HepG2 (cell line): Measurements from ENCODE around the gene NIPAL4. TPM values are rescaled to one million over a fixed set of nuclear protein-coding genes. Genes with fewer than 3 reads are reported as not detected.

Experiments
- ATAC-seq: fragments of 200-7000 bp; cut with Tn5 transposase; 3 replicates; pipeline ENCODE4 v1.9.1; 2020; ENCODE audit warnings: mild to moderate bottlenecking, moderate library complexity
- BruUV-seq: library from RNA; stranded (reverse); fragments of 400-500 nt; replicated peaks from 2 replicates; lab custom pipeline; 2021; lab: Mats Ljungman, UMichigan
- CTCF ChIA-PET: fragments of 300-600 bp; formaldehyde crosslinking; extraction: SDS; loops from one replicate; lab custom pipeline; 2021; ENCODE audit warnings: low total read pairs, inconsistent platforms, low intra/inter-chr PET ratio; lab: Yijun Ruan, JAX
- POLR2A ChIA-PET: fragments of 350-600 bp; sonication (Branson Sonifier 250); formaldehyde crosslinking; loops from one replicate; lab custom pipeline; 2020; ENCODE audit warnings: antibody characterized with exemption, inconsistent platforms; lab: Yijun Ruan, JAX
- DNase-seq: peaks from one replicate; pipeline ENCODE4 v3.0.0-alpha.2; 2015; ENCODE audit warnings: low spot score
- FAIRE-seq: peaks from 3 replicates; lab custom pipeline; 2011; peaks lifted over from hg19 to GRCh38; lab: Jason Lieb, UNC
- H2AFZ ChIP-seq: one replicate; pipeline ENCODE4 v1.6.1; 2011; ENCODE audit warnings: low read length, inconsistent platforms
- H3K27ac ChIP-seq: fragments of 300-600 bp; 3 replicates; pipeline ENCODE4 v1.8.0; 2011; ENCODE audit warnings: mixed run types, mild to moderate bottlenecking, mixed read lengths, low read length, inconsistent platforms; ENCODE audit not compliant: insufficient read depth; ENCODE audit errors: extremely low read length
- H3K27me3 ChIP-seq, 2 experiments: fragments of 200-600 bp in 1 of 2; 2 replicates in 1 of 2; 3 replicates in 1 of 2; pipeline versions ENCODE4 v1.6.0 to v1.8.0; 2011; ENCODE audit warnings: low read length in 2 of 2, mild to moderate bottlenecking in 2 of 2, moderate library complexity in 2 of 2, inconsistent platforms in 1 of 2; ENCODE audit not compliant: insufficient read depth in 2 of 2, control insufficient read depth in 1 of 2
- H3K36me3 ChIP-seq, 2 experiments: fragments of 200-600 bp in 1 of 2; replicated peaks in 1 of 2; 2 replicates in 1 of 2; 3 replicates in 1 of 2; pipeline versions ENCODE4 v1.5.1 to v1.8.0; 2011; ENCODE audit warnings: low read length in 2 of 2, inconsistent platforms in 1 of 2; ENCODE audit not compliant: insufficient read depth in 2 of 2, control insufficient read depth in 1 of 2
- H3K4me1 ChIP-seq: 2 replicates; pipeline ENCODE4 v1.5.1; 2012; ENCODE audit warnings: low read length, inconsistent platforms; ENCODE audit not compliant: insufficient read depth
- H3K4me2 ChIP-seq: 2 replicates; pipeline ENCODE4 v1.6.0; 2011; ENCODE audit warnings: low read depth, low read length, inconsistent platforms
- H3K4me3 ChIP-seq, 3 experiments: fragments of 200-600 bp in 1 of 3; sonication (generic), shearing (Covaris generic) in 1 of 3; replicated peaks in 1 of 3; 2 replicates each; pipeline ENCODE4 v1.5.1; 2011 to 2016; ENCODE audit warnings: low read length in 3 of 3, inconsistent platforms in 2 of 3, low read depth in 2 of 3, mild to moderate bottlenecking in 2 of 3, control low read depth in 1 of 3, mixed read lengths in 1 of 3; ENCODE audit not compliant: insufficient read depth in 1 of 3
- H3K79me2 ChIP-seq: one replicate; pipeline ENCODE4 v1.6.1; 2011; ENCODE audit warnings: low read length, inconsistent platforms; ENCODE audit not compliant: insufficient read depth
- H3K9ac ChIP-seq: 2 replicates; pipeline ENCODE4 v1.6.0; 2011; ENCODE audit warnings: mild to moderate bottlenecking, low read depth, low read length, inconsistent platforms; ENCODE audit not compliant: insufficient read depth
- H3K9me3 ChIP-seq: 2 replicates; pipeline ENCODE4 v1.5.1; 2012; ENCODE audit warnings: mild to moderate bottlenecking, low read length
- H4K20me1 ChIP-seq: 2 replicates; pipeline ENCODE4 v1.6.0; 2011; ENCODE audit warnings: inconsistent platforms, mild to moderate bottlenecking, low read length, moderate library complexity; ENCODE audit not compliant: insufficient read depth
- ELF4 ChIP-seq: sonication (generic); formaldehyde crosslinking; IDR thresholded peaks from 2 replicates; pipeline ENCODE4 v1.5.0; 2020; ENCODE audit warnings: missing genetic modification reagents, mild to moderate bottlenecking, moderate library complexity, borderline replicate concordance
- FOXC1 ChIP-seq: sonication (generic); formaldehyde crosslinking; IDR thresholded peaks from 2 replicates; pipeline ENCODE4 v1.8.0; 2022; ENCODE audit warnings: mild to moderate bottlenecking, missing genetic modification reagents, borderline replicate concordance
- KAT2B ChIP-seq: fragments of 150-350 bp; IDR thresholded peaks from 2 replicates; pipeline ENCODE4 v1.6.1; 2014; ENCODE audit warnings: low read depth, low read length, borderline replicate concordance
- MYC ChIP-seq: sonication (generic); formaldehyde crosslinking; IDR thresholded peaks from 2 replicates; pipeline ENCODE4 v1.9.0; 2021; ENCODE audit warnings: missing genetic modification reagents, borderline replicate concordance
- NPAS2 ChIP-seq: sonication (generic); formaldehyde crosslinking; IDR thresholded peaks from 2 replicates; pipeline ENCODE4 v1.8.0; 2022; ENCODE audit warnings: mild to moderate bottlenecking, missing genetic modification reagents, borderline replicate concordance
- POLR2AphosphoS2 ChIP-seq: IDR thresholded peaks from 2 replicates; pipeline ENCODE4 v1.6.1; 2011; ENCODE audit warnings: low read depth, low read length, improper control_type of control experiment
- RNF2 ChIP-seq: fragments of 450-650 bp; conservative IDR thresholded peaks from 2 replicates; pipeline ENCODE4 v1.6.1; 2016; ENCODE audit warnings: low read depth
- TOPORS ChIP-seq: sonication (generic); formaldehyde crosslinking; IDR thresholded peaks from 2 replicates; pipeline ENCODE4 v1.8.0; 2023; ENCODE audit warnings: mild to moderate bottlenecking, missing genetic modification reagents
- TSC22D2 ChIP-seq: sonication (generic); formaldehyde crosslinking; IDR thresholded peaks from 2 replicates; pipeline ENCODE4 v1.5.1; 2020; ENCODE audit warnings: missing genetic modification reagents, mild to moderate bottlenecking, borderline replicate concordance
- ZBTB33 ChIP-seq: sonication (generic); formaldehyde crosslinking; IDR thresholded peaks from 2 replicates; pipeline ENCODE4 v1.4.0; 2020; ENCODE audit warnings: missing genetic modification reagents
- ZNF160 ChIP-seq: sonication (generic); formaldehyde crosslinking; IDR thresholded peaks from 2 replicates; pipeline ENCODE4 v1.8.0; 2022; ENCODE audit warnings: mild to moderate bottlenecking, inconsistent platforms, missing genetic modification reagents
- ZNF225 ChIP-seq: sonication (generic); formaldehyde crosslinking; IDR thresholded peaks from 2 replicates; pipeline ENCODE4 v1.4.0; 2020; ENCODE audit warnings: mild to moderate bottlenecking, missing genetic modification reagents
- ZNF263 ChIP-seq: sonication (generic); formaldehyde crosslinking; IDR thresholded peaks from 2 replicates; pipeline ENCODE4 v1.4.0; 2020; ENCODE audit warnings: missing genetic modification reagents
- ZNF317 ChIP-seq: sonication (generic); formaldehyde crosslinking; IDR thresholded peaks from 2 replicates; pipeline ENCODE4 v1.5.0; 2020; ENCODE audit warnings: mild to moderate bottlenecking, missing genetic modification reagents
- ZNF597 ChIP-seq: sonication (generic); formaldehyde crosslinking; IDR thresholded peaks from 2 replicates; pipeline ENCODE4 v1.5.0; 2020; ENCODE audit warnings: missing genetic modification reagents
- ZNF784 ChIP-seq: sonication (generic); formaldehyde crosslinking; IDR thresholded peaks from 2 replicates; pipeline ENCODE4 v1.5.1; 2020; ENCODE audit warnings: missing genetic modification reagents, mild to moderate bottlenecking, borderline replicate concordance
- ZNF792 ChIP-seq: IDR thresholded peaks from 2 replicates; pipeline ENCODE4 v1.6.1; 2016
- WGBS: methylation state at CpG from one replicate; pipeline ENCODE4 v1.1.6; 2017; ENCODE audit warnings: low lambda C conversion rate; 5-methylcytosine and 5-hydroxymethylcytosine counted together
- in situ Hi-C: cut with HindIII; loops from 2 replicates; pipeline ENCODE4 v1.10.0; 2017; ENCODE audit warnings: low pct_unique_long_range_greater_than_20kb; ENCODE audit not compliant: extremely low pct_ligation_motif_present
- intact Hi-C: fragments of 100-400 bp; cut with micrococcal nuclease; formaldehyde crosslinking; loops from one replicate; pipeline ENCODE4 v1.10.0; 2022; ENCODE audit not compliant: unreplicated experiment
- polyA plus RNA-seq, 8 experiments: library from polyadenylated mRNA; depleted of rRNA in 3 of 8; stranded (reverse) in 7 of 8; unstranded in 1 of 8; fragments of >200 nt; fragmentation: Illumina TruSeq in 4 of 8; extraction: Trizol in 4 of 8; gene quantifications; 2 replicates each; pipeline versions ENCODE4 v1.2.1 to v1.2.3, GENCODE V29; 2011 to 2016; ENCODE audit warnings: low read depth in 4 of 8, missing spikeins in 1 of 8, mixed read lengths in 1 of 8; ENCODE audit not compliant: insufficient read depth in 1 of 8
- total RNA-seq, 5 experiments: library from RNA; depleted of rRNA; stranded (reverse); fragments of >200 nt; fragmentation: Illumina TruSeq; extraction: Trizol; gene quantifications; 2 replicates each; pipeline ENCODE4 v1.2.3, GENCODE V29; 2016; ENCODE audit warnings: low read depth in 1 of 5
- TF ChIP-seq, protein P1 (sequence below): sonication (generic); formaldehyde crosslinking; IDR thresholded peaks from 2 replicates; pipeline ENCODE4 v1.8.0; 2023; ENCODE audit warnings: mild to moderate bottlenecking, missing genetic modification reagents
- TF ChIP-seq, protein P2 (sequence below): fragments of 450-650 bp; IDR thresholded peaks from 2 replicates; pipeline ENCODE4 v1.6.1; 2016

The NIPAL4 gene
- total and polyA plus RNA-seq, 2 of the 13 experiments (the other 11 are each of a cell fraction or from before 2014, with no cell fraction given), result not detected

- ChIA-PET POLR2A (no interaction called here), CTCF (no interaction called here)
- Histone ChIP-seq H3K79me2 (no peaks in the 10 kb centered on the region), H3K27me3 (peaks cover 0 to 6% of the 10 kb centered on the region in 2 experiments; a peak in 1 of 5 replicates), H2AFZ (no peak overlapping the region), H4K20me1 (no peaks in the 10 kb centered on the region), H3K9me3 (no peaks in the 10 kb centered on the region), H3K4me2 (no peak overlapping the region), H3K27ac (no peak overlapping the region), H3K4me3 (no peak overlapping the region), H3K36me3 (no peaks in the 10 kb centered on the region), H3K9ac (no peak overlapping the region), H3K4me1 (peaks cover 11% of the 10 kb centered on the region; the same call in 1 of the 2 replicates)
- 34% methylated on average over 5 of the region's 5 CpGs for WGBS
- BruUV-seq, result no TSS peak
- intact Hi-C loops, result no loop called here
- ATAC-seq, result no peak
- in situ Hi-C loops, result no loop called here
- TF ChIP-seq NPAS2 (CRISPR knock-in tag) (no peak), TSC22D2 (CRISPR knock-in tag) (no peak), ZNF597 (CRISPR knock-in tag) (no peak), ZNF225 (no peak), FOXC1 (CRISPR knock-in tag) (no peak), KAT2B (no peak), ZNF792 (CRISPR knock-in tag) (no peak), MYC (CRISPR knock-in tag) (no peak), RNF2 (no peak), POLR2AphosphoS2 (no peak), ZNF317 (no peak), ZBTB33 (no peak), ZNF160 (CRISPR knock-in tag) (no peak), ZNF784 (CRISPR knock-in tag) (no peak), TOPORS (CRISPR knock-in tag) (no peak), ZNF263 (CRISPR knock-in tag) (no peak), ELF4 (CRISPR knock-in tag) (no peak)
- TF ChIP-seq, protein P1, sequence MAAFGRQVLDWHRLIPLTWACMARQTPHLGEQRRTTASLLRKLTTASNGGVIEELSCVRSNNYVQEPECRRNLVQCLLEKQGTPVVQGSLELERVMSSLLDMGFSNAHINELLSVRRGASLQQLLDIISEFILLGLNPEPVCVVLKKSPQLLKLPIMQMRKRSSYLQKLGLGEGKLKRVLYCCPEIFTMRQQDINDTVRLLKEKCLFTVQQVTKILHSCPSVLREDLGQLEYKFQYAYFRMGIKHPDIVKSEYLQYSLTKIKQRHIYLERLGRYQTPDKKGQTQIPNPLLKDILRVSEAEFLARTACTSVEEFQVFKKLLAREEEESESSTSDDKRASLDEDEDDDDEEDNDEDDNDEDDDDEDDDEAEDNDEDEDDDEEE (CRISPR knock-in tag), result no peak
- TF ChIP-seq, protein P2, sequence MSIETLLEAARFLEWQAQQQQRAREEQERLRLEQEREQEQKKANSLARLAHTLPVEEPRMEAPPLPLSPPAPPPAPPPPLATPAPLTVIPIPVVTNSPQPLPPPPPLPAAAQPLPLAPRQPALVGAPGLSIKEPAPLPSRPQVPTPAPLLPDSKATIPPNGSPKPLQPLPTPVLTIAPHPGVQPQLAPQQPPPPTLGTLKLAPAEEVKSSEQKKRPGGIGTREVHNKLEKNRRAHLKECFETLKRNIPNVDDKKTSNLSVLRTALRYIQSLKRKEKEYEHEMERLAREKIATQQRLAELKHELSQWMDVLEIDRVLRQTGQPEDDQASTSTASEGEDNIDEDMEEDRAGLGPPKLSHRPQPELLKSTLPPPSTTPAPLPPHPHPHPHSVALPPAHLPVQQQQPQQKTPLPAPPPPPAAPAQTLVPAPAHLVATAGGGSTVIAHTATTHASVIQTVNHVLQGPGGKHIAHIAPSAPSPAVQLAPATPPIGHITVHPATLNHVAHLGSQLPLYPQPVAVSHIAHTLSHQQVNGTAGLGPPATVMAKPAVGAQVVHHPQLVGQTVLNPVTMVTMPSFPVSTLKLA, result no peak
- no peak for FAIRE-seq
- no peak for DNase-seq
Observed at GRCh38 chr5:157445745-157446411, 14.1 kb upstream of the NIPAL4 start.
